ENCODE results near the gene APLP2.
"Not testable (repeated sequence)": the region's sequence is repeated elsewhere in the genome, so short reads cannot be mapped to it uniquely, and the experiment has no call there.

The APLP2 gene

DNA sequence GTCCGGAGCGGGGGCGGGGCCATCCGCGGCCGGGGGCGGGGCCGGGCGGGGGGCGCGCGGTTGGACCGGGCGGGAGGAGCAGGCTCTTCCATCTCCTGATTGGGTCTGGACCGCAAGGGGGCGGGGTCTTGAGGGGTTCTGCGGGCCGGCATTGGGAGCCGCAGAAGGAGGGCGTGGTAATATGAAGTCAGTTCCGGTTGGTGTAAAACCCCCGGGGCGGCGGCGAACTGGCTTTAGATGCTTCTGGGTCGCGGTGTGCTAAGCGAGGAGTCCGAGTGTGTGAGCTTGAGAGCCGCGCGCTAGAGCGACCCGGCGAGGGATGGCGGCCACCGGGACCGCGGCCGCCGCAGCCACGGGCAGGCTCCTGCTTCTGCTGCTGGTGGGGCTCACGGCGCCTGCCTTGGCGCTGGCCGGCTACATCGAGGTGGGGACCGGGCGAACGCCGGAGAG lies at the start of gene APLP2:
Gene APLP2, plus strand, starts transcription at position 236 of the 450 bp plus-strand sequence. Its CDS starts 84 bp downstream, at position 320.
- peak; percentile 88 for DNase-seq

DNA sequence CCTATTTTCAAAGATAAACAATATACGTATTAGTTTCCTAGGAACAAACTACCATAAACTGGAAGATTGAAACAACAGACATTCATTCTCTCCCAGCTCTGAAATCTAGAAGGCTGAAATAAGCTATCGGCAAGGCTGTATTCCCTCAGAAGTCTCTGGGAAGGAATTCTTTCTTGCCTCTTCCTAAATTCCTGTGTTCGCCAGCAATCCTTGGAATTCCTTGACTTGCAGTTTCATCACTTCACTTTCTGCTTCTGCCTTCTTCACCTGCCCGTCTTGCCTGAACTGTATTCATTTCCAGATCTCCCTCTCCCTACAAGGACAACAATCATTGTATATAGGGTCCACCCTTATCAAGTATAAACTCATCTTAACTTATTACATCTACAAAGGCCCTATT lies 49.4 kb upstream of the APLP2 start:
- DNase-seq, result no peak

DNA sequence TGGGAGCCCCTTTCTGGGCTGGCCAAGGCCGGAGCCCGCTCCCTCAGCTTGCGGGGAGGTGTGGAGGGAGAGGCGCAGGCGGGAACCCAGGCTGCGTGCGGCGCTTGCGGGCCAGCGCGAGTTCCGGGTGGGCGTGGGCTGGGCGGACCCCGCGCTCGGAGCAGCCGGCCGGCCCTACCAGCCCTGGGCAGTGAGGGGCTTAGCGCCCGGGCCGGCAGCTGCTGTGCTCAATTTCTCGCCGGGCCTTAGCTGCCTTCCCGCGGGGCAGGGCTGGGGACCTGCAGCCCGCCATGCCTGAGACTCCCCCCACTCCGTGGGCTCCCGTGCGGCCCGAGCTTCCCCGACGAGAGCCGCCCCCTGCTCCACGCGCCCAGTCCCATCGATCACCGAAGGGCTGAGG lies 48.1 kb upstream of the APLP2 start:
- not testable (repeated sequence) for DNase-seq

DNA sequence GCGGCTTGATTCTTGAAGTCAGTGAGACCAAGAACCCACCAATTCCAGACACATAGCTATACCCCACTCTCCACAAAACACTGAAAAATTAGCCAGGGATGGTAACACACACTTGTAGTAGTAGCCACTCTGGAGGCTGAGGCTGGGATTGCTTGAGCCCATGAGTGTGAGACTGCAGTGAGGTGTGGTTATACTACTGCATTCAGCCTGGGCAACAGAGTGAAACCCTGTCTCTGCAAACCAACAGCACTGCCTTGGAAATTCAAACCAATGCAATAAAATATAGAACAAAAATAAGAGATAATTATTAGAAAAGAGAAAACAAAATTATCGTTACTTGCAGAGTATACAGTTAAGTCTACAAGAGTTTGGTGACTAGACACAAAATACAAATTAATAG lies 46.9 kb upstream of the APLP2 start:
- DNase-seq, result no peak

DNA sequence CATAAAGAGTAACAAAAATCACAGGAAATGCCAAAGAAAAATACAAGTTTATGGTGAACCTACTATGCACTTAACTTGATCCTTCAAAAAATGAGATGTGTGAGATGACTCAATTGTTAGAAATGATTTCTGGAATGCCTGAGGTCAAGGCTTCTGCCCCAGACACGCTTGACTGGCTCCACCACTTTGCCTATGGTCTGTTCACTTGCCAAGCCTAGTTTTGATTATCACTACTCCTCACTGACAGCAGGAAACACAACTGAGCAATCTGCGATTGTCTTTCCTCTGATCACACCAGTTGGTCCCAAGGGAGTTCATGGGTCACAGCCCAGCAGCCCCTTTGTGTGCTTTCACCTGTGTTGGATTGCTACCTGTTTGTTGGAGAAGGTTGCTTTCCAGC lies 46.5 kb upstream of the APLP2 start:
- DNase-seq, result no peak

DNA sequence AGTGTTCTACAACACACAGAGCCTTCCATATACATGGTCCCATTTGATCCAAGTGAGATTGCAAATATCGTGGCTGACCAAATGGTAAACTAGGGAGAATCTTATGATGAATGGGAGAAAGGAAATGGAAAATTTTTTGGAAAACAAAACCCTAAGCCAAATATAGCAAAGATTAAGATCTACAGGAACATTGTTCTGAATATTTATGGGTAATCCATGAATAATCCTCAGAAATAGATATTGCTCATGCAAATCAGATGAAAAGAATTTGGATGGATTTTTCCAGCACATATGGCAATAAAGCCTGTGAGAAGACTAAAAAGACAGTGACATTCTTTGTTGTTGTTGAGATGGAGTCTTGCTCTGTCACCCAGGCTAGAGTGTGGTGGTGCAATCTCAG lies 45.3 kb upstream of the APLP2 start:
- DNase-seq, result no peak

DNA sequence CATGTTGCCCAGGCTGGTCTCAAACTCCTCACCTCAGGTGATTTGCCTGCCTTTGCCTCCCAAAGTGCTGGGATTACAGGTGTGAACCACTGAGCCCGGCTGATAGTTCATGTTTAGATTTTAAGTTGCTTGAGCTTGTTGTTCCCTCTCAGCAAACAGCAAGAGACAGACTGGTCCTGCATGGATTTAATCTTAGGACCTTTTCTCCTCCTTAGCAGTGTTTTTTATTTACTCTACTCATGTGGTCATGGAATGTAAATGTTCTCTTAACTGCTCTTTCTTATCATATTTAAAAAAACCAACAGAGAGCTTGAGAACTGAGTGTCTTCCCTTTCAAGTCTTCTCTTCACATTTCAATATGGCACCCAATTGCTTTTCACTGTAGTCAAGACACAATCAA lies 44.3 kb upstream of the APLP2 start:
- DNase-seq, result no peak

DNA sequence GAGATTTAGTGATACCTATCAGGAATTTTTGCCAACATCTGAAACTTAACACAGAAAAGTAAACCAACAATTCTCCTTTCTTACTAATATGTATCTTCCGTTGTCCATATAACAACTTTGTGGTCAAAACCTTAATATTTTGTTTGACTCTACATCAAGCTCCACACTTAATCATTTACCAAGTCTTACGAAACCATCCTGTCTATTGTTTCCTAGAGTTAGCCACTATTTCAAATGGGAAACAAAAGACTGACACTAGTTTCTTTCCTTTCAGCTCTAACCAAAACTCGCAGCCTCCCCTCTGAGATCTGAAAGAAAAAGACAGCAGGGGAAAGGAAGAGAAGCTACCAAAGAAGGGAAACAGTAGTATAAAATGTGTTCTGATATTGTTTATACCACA lies 40.6 kb upstream of the APLP2 start:
- no peak for DNase-seq

DNA sequence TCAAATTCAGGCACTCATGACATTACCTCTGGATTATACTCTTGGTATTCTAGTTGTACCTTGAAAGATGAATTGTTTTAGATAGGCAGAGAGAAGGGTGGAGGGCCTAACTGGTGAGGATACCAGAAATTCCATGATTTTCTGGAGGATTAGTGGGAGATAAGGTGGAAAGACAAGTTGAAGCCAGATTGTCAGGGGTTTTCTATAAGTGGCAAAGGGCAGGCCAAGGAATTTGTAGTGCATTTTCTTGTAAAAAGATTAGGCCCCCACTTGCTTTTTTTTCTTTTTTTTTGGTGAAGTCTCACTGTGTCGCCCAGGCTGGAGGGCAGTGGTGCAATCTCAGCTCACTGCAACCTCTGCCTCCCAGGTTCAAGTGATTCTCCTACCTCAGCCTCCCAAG lies 38.6 kb upstream of the APLP2 start:
- no peak for DNase-seq

DNA sequence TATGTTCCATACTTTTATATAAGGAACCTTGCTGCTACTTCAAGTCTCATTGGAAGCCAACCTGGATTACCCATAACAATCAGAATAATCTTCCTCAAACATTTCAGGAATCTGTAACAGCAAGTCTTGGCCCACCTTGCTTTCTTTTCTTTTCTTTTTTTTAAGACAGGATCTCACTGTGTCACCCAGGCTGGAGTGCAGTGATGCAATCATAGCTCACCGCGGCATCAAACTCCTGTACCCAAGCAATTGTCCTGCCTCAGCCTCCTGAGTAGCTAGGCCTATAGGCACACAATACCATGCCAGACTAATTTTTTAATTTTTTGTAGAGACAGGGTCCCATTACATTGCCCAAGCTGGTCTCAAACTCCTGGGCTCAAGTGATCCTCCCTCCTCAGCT lies 37.7 kb upstream of the APLP2 start:
- no peak for DNase-seq

DNA sequence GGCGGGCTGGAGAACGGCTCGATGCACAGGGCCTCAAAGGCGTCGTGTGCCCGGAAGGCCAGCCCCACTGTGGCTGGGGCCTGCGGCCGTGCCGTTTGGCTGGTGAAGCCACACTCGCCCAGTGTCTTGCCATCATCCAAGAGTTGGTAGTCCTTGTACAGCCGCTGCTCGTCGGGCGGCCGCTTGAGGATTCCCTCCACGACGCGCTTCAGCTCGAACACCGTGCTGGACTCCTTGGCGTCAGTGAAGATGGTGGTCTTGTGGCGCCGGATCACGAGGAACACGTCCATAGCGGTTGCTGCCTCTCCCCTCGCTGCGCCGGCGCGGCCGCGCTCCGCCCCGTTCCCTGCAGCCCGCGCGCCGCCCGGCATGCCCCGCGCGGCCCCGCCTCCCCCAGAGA lies 36.8 kb upstream of the APLP2 start:
- DNase-seq, result no peak

DNA sequence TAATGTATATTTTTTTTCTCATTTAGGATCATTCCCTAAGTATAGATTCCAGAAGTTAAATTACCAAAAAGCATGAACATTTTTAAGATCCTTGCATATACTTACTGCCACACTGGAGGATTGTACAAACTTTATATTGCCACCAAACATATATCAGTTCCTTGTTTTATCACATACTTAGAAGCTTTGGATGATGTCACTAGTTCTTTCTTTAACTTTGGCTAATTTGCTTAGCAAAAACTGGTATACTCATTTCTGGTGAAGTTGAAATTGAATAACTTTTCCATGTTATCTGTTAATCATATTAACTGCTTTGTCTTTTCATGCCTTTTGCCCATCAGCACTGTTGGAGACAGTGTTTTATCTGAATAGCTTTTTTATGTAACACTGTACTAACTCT lies 35.5 kb upstream of the APLP2 start:
- DNase-seq, result no peak

DNA sequence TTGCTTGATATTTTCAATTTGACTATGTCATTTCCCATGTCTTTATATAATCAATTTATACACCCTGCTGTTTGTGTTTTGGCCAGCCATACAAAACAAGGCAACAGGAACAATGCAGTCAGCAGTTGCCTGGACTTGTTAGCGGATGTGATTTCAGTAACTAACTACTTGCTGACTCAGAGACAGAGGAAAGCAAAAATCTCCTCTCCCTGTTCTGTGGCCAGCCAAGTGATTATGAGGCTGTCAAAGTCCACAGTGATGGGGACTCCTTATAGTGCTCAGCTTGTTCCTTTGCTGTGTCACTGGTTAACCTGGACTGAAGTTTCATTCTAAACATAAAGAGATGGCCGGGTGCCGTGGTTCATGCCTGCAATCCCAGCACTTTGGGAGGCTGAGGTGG lies 32.6 kb upstream of the APLP2 start:
- DNase-seq, result no peak

DNA sequence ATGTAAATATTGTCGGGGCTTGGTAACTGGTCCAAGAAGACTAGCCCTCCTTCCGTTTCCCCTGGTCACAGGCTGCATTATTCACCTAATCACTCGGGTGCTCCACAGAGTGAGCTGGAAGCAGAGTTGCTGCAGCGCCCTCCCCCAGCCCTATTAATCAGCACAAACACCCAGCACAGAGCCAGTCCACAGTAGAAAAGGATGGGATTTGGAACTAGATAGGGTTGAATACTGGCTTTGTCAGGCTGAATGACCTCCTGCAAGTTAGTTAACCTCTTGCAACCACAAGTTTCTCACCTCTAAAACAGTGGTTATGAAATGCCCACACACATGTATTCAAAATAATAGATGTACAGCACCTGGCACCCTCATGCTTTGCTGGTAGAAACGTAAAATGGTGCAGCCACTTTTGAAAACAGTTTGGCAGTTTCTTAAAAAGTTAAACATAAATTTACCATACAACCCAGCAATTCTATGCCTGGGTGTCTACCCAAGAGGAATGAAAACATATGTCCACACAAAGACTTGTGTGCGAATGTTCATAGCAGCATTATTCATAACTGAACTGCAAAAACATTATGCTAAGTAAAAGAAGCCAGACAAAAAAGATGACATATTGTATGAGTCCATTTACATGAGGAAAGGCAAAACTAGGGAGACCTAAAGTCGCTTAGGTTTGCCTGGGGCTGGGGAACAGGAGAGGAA lies 31.7 kb upstream of the APLP2 start:
- DNase-seq, result no peak

DNA sequence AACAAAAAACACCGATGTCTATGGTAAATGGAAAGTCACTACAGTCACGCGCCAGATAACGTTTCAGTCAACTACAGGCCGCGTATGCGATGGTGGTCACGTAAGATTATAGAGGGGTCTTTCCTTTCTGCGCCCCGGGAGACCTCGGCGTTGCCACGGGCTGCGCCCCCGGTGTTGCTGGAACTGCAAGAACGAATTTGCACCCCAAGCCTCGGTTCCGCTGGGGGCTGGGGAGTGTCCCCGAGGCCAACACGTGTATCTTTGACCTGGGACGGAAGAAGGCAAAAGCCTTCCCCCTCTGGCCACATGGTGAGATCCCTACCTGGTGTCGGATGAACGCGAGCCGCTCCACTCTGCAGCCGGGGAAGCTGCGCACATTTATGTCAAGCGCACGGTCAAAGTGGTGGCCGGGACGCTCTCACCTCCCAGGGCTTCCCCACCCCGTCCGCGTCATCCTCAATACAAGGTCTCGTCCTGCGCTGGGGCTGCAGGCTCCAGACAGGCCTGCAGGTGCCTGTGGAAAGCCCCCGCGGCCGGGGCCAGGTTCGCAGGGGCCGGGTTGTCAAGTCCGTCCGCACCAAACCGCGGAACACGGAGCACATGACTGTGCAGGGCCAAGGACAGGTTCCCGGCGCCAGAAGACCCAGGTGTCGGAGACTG lies 29.3 kb upstream of the APLP2 start:
- no peak for DNase-seq

DNA sequence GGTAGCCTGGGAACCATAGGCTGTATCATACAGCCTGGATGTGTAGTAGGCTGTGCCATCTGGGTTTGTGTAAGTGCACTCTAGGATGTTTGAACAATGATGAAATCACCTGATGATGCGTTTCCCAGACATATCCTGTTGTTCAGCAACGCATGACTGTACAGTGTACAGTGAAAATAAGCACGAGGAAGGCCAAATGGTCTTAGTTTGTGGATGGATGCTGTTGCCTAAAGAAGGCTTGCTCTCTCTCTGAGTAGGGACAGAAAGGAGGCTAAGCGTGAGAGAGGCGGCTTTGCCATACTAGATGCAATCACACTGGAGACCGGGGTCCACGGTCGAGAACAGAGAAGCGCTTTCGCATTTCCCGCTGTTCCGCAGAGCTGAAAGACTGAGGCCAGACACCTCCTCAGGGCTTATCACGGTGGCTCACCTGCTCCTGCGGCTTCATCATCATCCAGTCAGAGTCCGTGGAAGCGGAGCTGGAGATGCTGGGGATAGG lies 27.6 kb upstream of the APLP2 start:
- no peak for DNase-seq

DNA sequence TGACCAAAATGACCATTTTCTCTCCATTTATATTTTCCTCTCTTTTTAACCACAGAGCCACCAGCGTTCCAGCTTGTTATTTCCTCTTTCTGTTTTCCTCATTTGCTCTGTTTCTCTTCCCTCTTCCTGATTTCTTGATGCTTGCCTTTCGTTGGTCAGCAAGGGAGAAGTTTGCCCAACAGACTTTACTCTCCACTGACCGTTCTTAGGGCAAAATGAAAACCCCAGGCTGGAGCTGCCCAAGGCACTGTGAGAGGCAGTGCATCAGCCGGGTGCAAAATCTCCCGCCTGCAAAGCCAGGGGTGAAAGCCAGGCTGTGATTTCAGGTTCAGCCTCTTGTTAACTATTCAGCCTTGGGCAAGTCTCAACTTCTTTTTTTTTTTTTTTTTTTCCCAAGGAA lies 26.1 kb upstream of the APLP2 start:
- no peak for DNase-seq

DNA sequence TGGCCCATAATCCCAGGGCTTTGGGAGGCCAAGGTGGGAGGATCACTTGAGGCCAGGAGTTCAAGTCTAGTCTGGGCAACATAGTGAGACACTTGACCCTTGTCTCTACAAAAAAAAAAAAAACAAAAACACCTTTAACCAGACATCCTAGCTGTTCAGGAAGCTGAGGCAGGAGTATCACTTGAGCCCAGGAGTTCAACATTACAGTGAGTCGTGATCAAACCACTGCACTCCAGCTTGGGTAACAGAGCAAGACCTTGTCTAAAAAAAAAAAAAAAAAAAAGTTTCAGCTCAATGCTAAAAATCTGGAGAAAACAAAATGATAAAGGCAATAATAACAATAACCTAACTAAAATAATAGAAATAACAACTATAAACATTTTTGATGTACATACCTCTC lies 22.6 kb upstream of the APLP2 start:
- DNase-seq, result no peak

DNA sequence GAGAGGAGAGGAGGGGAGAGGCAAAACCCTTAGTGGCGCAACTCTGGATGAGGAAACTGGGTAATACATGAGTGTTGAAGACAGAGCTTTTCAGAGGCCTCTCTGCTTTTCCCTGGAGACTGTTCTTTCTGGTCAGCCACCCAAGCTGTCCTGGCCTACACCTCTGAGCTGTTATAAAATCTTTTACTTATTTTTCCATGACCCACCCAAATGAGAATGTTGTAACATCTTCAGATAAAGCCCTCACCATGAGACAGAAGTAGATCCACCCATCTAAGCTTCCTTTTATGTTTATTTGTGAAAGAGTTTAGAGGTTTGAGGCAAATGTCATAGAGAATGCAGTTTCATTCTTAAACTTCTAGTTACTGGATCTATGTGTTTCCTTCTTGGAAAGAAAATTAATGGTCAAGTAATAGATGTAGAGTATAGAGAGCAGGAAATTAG lies 20.3 kb upstream of the APLP2 start:
- no peak for DNase-seq

DNA sequence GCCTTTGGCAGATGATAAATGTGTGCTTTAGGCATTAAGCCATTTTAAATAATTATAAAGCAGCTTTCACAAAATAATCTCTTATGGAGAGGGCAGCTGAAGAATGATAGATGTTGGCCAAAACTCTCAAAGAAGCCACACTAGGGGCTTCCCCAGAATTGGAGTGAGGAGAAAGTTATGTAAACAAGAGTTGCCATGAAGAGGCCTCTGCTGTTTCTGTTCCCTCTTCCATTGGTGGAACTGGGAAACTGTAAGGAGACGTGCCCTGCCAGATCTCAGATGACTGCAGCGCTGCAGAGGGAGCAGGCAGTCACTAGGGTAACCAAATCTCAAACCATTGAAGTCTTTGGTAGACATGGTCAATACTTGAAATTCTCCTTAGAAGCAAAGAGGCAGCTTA lies 19.4 kb upstream of the APLP2 start:
- no peak for DNase-seq

DNA sequence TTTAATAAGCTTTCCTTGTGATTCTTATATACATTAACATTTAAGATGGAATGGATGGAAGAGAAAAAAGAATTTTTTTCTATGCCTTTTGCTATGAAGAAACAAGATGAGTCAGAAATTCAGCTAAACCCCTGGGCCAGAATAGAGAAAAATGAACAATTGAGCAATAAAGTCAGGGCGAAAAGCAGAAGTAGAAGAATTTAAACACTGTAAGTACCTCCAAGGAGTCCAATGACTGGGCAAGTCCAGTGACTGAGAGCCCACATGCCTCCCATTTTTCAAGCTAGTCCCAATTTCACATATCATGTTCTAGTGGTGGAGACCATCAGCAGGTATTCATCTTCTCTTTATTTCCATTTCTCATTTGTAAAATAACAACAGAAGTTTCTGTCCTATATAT lies 18.6 kb upstream of the APLP2 start:
- no peak for DNase-seq

DNA sequence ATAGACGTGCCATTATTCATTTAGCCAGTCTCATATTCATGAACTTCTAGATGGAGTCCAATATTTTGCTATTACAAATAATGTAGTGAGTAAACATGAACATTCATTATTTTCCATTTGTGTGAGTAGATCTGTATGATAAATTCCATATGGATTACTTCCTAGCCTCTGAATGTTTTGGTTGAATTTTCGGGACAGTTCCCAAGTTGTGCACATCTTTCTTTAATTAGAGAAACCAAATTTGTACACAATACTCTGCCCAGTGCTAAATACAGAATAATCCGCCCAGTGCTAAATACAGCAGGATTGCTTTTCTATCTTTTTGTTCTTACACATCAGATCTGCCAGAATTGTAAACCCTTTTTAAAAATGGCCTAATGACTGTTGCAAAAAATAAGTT lies 17.1 kb upstream of the APLP2 start:
- no peak for DNase-seq

DNA sequence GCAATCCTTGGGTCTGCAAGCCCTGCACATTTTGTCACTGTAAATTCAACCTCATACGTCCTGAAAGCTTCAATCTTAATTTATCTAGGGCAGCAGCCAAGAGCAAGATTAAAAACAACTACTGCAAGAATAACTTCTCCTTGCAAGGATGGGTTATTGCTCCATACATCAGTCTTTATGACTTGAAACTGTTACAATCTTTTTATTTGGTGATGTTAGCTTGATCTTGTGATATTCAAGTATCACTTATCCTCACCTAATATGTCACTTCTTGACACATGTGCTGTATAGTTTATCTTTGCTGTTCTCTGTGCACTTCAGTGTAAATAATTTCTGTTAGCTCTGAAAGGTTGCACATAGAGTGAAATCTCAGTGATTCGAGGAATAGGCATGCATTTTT lies 14.7 kb upstream of the APLP2 start:
- no peak for DNase-seq

DNA sequence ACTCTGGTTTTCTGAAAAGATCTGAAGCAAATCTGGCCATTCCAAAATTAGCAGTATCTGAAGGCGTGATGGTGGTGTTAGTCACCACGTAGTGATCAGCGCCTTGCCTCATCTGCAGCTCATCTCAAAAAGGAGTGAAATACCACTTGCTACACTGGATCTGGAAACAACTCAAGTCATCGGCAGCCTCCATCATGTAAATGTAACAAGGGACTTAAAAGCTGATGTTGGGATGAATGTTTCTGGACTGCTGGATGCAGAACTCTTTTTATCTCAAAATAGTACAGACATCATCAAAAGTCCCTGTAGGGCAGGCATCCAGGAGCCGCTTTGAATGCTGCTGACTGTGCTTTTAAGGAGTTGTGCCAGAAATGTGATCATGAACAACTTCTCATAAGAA lies 14.1 kb upstream of the APLP2 start:
- no peak for DNase-seq

DNA sequence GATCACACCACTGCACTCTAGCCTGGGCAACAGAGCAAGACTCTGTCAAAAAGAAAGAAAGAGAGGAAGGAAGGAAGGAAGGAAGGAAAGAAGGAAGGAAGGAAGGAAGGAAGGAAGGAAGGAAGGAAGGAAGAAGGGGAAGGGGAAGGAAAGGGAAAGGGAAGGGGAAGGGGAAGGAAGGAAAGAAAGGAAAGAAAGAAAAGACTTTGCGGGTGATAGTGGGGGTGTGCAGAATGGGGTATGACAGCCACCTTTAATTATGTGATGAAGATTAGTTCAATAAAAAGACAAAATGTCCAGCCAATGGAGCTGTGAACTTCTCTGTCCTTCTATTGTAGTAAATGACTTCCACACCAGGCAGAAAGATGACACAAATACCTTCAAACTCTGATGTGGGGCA lies 8.7 kb upstream of the APLP2 start:
- no peak for DNase-seq
